Activated naive CD4-positive, alpha-beta T cell treated with anti-CD3 and anti-CD28 coated beads, Interleukin-2, amount 50 U/mL, for 16 hours (primary cell): ENCODE results near the gene RFNG.

Source experiments
- DNase-seq: peaks from one replicate; pipeline ENCODE4 v3.0.0-alpha.2; 2020

RFNG gene

DNA sequence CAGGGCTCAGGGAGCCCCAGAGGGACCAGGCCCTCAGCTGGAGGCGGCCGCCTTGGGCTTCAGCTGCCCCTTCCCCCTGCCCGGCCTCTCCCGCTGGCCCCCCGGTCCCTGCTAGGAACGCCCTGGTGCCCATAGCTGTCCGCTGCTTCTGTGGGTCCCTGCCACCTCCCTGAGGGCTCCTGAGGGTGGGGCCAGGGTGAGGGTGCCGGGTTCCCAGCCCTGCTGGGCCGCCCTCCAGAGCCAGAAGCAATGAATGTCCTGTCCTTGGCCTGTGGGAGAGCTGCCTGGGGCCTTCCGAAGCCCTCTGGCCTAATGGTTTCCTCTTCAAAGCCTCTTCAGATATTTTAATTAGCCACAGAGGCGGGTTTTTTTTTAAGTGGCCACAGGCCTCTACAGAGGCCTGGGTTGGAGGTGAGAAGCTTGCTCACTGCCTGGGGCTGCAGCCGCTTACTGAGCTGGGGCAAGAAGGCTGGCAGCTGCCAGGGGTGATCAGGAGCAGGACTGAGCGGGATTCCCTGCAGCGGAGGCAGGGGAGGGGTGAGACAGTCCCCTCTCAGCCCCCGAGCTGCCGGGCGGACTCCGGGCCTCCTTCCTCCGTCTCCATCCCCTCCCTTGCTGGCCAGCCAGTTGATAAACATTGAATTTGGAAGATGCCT, 38.8 kb downstream of the RFNG start:
- DNase-seq: no peak

DNA sequence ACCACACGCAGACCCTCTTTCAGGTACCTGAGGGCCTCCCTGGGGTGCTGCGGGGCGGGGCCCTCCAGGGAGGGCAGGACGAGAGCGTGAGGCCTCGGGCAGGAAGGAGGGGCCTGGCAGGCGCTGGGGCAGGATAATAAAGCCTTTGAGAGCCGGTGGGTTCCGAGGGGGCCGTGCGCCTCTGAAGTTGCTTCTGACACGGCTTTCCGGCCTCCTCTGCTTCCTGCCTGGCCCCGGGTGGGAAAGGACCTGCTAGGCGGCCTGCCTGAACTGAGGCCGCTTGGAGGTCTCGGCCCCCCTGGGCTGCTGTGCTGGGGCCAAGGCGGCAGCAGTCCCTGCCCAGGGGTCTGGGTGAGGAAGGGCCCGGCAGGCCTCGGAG, 39.4 kb downstream of the RFNG start:
- no peak for DNase-seq

DNA sequence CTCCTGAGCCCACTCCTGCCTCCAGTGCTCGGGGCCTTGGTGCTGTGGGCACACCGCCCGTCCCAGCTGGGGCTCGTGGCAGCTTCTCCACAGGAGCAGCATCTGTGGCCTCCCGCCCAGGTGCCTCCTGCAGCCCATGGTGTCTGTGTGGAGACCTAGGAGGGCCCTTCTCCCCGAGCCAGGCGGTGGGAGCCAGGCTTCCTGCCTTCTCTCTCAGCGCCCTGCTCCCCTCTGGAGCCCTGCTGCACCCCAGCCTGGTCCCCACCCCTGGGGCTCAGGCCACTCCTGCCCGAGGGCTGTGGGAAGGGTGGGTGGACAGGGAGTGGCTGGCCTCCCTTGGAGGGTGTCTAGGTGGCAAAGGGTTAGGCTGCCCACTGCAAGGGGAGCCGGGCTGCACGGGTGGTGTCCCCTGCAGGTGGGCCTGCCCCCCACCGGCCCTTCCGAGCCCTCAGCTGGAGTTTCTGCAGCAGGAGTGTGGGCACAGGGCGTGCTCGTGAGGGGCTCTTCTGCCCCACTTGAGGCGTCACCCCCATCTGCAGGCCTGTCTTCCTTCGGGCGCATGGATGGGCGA, 39.9 kb downstream of the RFNG start:
- no peak for DNase-seq

DNA sequence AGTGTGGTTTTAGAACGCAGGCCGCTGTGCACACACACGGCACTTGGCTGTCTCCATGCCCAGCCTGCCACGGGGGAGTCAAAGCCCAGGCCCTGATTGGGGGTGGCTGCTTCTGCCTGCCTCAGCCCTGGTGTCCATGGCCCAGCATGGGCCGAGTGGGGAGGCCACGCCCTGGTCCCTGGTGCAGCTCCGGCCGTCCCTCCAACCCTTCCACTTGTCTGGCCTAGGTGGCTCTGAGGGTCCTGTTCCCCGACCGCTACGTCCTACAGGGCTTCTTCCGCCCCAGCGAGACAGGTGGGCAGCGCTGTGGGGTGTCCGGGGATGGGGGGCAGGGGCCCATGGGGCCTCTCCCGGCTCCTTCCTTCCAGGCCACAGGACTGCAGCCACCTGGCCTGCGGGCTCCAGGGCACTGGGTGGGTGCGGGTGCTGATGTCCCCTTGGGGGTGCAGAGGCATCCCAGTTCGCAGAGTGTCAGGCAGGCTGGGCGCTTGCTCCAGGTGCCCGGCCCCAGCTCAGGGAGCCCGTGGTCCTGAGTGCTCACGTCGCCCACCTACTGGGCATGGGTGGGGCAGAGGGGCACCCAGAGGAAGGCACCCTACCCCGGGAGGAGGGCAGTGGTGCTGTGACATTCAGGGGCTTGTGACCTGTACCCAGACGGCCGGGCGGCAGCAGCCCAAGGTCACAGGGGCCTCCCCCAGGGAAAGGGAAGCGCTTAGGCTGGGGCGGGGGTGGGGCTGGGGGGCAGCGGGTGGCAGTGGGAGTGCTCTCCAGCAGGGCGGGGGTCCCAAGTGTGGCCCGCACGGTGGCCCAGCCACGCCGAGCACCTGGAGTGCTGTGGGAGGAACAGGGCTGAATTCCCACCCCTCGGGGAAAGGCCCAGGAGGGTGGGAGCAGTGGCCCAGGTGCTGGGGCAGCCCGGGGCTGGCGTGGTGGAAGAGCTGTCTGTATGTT, 40.8 kb downstream of the RFNG start:
- DNase-seq: no peak

DNA sequence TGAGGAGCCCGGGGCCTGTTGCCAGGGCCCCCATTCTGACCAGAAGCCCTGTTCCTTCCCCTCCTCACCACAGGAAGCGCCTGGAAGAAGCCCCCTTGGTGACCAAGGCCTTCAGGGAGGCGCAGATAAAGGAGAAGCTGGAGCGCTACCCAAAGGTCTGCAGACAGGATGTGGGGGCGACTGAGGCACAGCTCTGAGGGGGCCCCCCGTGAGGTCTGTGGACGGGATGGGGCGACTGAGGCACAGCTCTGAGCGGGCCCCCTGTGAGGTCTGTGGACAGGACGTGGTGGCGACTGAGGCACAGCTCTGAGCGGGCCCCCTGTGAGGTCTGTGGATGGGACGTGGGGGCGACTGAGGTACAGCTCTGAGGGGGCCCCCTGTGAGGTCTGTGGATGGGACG, 42.2 kb downstream of the RFNG start:
- DNase-seq: no peak

DNA sequence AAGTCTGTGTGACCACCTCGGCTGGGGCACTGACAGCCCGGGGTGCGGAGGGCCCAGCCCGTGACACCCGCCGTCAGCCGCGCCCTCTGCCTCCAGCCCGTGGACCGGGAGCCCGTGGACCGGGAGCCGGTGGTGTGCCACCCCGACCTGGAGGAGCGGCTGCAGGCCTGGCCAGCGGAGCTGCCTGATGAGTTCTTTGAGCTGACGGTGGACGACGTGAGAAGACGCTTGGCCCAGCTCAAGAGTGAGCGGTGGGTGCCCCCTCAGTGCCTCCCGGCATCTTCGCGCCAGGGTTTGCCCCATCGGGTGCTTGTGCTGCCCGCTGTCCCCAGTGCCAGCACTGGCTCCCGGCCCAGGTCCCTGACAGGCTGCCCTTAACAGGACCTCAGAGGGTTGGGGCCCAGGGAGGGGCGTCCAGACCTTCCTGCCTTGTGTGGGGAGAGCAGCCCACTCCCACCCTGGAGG, 42.6 kb downstream of the RFNG start:
- DNase-seq: no peak

DNA sequence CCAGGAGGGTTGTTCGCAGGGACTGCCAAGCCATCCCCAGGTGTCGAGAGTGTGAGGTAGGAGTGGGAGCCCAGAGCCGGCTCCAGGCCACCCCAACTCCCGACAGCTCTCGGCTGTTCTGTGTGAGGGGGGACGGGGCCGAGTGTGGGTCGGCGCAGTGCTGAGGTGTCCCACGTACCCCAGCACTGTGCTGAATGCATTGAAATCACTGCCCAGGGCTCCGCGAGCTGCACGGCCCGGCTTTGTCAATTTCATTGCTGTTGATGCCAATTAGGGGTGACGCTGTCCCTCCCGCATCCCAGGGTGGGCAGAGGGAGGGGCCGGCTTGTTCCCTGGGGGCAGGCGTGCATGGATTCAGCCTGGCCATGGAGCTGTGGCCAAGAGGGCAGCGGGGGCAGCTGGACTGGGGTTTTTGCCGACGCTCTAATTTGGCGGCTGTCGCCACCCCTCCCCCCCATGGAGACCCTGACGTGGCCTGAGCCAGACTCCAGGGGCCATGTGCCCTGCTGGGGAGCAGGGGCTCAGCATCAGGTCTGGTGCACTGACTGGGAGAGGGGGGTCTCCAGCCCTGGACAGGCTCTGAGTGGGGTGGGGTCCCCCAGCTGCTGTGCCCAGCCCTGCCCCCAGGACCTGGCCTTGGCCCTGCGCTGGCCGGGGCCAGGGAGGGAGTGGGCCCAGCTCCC, 43.2 kb downstream of the RFNG start:
- no peak for DNase-seq

DNA sequence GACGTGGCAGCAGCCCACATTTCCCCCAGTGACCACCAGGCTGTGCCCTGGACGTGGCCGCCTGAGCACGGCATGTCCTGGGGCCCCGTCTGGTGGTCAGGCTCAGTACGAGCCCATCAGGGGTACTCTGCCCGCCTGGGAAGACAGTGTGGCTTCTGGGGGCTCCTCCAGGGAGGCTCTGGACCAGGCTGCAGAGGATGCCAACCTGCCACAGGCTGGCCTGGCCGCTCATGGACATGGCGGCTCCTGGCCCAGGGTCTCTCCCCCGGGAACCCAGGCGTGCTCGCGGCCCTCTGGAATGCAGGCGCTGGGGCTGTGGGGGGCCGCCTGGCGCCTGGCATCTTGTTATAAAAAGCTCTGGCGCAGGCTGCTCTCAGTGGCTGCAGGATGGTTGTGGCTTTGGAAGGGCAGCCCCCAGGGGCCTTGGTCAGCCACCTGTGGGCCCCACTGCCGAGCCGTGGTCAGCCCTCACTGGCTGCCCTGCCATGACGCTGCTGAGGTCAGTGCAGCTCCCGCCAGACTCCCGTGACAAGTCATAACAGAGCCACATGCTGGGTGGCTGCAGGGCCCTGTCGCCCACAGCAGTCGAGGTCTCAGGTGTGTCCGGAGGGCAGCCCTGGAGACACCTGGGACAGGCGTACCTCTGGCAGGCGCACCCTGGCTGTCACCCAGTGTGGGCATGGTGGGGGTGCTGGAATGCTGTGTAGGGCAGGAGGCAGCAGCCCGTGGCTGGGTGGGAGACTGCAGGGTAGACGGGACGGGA, 43.9 kb downstream of the RFNG start:
- DNase-seq: no peak

DNA sequence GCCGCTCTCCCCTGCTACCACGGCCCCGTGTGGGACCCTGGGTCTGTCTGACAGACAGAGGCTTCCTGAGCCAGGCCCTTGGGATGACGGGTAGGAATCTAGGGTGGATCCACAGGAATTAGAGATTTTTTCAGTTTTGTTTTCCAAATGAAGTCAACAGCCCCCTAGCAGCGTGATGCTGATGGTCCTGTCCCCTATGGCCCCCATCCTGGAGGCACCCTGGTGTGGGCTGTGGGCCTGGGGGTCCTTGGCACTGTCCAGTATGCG, 44.5 kb downstream of the RFNG start:
- DNase-seq: no peak

DNA sequence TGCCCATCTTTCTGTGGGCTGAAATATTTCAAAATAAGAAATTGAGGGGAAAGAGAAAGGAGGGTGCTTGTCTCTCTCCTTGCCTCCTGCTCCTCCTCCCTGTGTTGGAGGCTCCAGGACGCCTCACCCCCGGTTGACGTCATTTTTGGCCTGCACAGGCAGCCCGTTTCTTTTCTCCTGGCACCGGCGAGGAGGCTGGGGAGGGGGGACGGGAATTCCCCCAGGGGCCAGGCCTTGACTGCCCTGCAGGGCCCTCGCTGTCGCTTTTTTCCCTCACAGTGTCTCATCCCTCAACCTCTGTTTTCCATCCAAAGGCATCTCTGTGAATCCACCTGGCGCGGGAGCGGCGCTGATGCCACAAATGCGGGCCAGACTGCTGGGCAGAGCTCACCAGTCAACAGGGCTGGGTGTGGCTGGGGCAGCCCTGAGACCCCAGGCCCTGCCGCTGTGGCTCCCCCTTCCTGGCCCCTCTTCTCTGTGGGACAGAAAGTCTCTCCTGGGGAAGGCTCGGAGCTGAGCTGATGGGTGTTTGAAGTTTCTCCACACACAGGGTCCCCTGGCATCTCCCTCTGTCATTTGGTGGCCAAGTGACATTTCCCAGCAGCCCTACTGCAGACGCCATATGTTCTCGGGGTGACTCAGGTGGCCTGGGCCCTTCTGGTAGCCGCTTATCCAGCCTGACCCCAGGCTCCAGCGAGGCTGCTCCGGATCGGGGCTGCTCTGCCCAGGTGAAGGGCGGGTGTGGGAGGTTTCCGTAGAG, 45.0 kb downstream of the RFNG start:
- no peak for DNase-seq

DNA sequence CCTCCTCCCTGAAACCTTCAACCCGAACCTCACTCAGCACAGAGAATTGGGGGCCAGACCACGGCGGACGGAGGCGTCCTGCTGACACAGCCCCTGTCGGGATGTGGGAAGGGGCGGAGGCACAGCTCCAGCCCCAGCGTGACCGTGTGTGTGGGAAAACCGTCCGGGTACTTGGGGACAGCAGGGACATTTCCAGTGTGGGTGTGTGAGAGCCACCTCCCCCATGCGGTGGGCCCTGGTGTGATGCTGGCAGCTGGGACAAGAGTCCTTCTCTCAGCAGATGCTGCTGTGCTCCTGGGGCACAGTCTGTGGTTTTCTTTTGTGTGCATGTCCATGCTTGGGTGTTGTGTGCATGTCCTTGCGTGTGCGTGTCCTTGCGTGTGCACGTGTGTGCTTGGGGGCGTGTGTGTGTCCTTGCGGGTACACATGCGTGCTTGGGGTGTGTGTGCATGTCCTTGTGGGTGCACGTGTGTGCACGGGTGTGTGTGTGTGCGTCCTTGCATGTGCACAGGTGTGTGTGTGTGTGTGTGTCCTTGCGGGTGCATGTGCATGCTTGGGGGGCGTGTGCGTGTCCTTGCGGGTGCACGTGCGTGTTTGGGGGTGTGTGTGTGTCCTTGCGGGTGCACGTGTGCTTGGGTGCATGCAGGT, 45.8 kb downstream of the RFNG start:
- DNase-seq: no peak

DNA sequence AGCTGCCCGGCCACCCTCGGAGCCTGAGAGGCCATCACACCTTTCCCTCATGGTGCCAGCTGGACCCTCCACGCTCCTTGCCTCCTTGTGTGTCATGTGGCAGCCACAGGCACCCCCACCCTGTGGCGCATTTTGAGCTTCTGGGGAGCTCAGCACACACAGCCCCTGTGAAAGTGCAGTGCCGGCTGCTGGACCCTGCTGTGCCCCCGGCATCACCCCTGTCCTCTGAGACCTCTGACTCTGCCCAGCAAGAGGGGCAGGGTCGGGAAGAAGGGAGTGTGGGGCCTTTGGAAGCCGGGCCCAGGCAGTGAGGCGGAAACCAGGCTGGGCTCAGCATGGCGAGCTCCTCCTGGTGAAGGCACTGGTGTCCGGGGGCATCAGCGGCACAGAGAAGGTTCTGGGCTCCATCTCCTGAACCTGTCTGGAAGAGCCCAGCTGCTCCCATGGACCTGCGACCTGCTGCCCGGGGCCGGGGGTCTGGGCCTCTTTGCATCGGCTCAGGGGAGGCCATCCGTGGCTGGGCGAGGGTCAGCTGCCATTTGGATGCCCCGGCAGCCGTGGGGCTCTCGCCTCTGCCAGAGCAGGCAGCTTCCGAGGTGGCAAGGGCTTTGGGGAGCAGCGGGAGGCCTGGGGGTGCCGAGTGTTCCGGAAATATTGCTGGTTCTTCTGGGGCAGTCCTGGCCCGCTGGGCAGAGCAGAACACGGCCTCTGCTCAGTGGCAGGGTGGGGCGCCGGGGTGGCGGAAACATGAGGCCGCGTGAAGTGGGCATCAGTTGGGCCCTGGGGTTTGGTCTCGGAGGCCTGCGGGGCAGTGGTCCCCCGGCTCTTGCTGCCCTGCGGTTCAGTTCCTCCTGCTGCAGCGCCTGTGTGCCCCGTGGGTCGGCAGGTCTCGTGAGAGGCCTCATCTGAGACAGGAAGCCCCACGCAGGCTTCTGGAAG, 46.8 kb downstream of the RFNG start:
- DNase-seq: no peak

DNA sequence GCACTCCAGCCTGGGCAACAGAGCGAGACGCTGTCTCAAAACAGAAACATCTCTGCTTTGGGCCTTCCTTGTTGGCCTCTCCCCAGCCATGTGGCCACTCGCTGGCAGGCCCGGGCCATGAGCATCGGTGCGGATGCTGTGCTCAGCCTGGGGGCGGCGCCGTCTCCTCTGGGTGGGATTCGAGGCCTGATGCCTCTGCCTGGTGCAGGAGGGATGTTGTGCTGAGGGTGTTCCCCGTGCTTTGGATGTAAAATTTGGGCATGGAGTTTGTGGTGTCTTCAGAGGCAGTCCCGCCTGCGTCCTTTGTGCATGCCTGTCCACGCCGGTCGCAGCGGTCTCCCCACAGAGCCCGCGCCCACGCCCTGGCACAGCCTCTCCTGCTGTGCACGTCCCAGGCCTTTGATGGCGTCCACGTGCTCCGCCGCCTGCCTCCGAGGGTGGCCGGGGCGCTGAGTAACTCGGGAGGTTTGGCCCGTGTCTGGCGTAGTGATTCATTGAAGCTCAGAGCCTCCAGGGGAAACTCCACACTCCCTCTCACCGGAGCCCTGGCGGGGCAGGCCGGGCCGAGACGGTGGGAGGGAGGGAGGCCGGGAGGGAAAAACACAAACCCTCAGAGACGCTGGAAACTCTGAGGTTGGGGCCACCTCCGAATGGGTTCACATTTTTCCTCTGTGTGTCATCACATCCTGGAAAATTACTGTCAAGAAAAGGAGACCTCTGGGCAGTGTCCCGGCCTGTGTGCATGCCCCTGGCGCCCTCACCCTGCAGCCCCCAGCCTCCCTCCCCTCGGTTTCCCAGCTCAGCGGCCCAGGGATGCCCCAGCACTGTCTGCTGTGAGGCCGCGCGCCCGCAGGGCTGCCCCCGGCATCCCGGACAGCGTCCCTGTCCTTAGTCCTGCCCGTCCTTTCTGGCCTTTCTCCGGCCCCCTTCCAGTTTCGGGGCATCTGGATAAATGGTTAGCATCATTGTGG, 47.9 kb downstream of the RFNG start:
- no peak for DNase-seq

DNA sequence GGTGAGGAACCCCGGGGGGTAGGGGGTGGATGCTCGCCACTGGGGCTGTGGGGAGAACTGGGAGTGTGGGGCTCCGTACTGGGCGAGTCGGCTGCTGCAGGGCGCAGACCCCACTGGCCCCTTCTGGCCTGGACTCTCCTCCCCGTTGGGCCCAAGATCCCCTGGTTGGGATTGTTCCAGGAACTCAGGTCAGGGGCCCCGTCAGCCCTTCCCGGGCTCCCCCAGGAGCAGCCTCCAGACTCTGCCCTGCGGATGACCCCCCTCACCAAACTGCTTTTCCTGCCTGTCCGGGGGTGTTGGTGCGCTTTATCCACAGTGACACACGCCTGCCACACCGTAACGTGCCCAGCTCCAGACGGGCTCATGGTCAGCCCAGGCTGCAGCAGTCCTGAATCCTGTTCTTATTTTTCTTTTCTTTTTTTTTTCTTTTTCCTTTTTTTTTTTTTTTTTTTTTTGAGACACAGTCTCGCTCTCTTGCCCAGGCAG, 50.0 kb downstream of the RFNG start:
- DNase-seq: no peak

DNA sequence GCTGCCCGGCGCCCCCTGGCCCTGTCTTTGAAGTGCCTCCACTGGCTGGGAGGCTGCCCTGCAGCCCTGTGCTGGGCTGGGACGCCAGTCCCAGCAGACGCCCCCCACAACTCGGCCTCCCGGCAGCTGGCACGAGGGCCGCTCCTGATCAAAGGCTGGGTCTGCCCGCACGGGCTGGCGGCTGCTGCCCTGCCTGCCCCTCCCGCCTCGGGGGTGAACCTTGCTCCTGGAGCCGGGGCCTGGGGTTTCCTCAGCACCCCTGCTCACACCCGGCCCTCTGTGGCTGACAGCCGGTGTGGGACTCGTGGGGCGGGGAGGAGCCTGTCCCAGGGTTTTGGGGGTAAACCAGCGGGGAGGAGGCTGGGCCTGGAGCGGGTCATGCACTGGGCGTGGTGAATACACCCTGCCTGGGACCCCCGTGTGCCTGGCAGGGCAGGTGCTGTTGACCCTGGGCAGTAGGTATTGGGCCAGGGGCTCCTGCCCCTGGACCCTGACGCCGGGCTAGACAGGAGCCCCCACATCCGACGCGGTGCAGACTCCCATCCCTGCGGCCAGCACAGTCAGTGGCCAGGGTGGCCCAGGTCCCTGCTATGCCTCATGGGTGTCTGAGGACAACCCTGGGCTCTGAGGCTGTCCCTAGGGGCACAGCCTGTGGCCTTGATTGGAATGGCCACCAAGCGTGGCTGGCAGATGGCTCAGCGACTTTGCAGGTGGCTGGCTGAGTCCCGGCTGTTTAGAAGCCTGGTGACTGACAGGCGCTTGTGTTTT, 50.6 kb downstream of the RFNG start:
- no peak for DNase-seq

DNA sequence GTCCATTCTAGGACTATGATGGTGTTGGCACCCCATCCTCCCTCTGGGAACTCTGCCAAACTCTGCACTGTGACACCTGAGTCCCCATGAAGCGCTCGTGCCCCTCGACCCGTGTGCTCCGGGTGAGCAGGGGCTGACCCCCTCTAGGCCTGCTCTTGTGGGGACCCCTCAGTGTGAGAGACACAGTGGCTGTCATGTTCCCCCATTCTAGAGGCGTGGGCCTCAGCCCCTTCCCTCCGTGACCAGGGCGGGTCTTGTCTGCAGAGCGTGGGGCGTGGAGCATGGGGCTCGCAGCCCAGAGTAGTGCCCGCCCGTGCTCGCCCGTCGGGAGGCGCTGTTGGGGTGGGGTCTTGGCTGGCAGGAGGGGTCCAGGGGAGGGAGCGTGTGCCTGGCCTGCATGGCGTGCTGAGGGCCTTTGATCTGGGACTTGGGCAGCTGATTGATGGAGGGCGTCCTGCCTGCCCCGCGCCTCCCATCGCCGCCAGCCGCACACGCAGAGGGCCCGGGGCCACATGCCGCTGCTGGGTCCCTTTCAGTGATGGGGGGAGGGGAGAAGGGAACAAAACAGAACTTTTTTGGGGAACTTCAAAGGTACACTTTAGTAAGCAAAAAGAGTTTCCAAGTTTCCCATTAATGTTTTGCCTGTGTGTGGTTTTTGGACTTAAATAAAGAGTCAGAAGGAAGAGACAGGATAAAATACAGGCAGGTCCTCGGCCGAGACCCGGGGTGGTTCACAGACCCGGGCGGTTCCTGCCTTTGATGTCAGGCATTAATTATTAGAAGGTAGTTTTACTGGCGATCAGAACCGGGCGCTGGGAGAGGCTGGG, 51.4 kb downstream of the RFNG start:
- DNase-seq: no peak

DNA sequence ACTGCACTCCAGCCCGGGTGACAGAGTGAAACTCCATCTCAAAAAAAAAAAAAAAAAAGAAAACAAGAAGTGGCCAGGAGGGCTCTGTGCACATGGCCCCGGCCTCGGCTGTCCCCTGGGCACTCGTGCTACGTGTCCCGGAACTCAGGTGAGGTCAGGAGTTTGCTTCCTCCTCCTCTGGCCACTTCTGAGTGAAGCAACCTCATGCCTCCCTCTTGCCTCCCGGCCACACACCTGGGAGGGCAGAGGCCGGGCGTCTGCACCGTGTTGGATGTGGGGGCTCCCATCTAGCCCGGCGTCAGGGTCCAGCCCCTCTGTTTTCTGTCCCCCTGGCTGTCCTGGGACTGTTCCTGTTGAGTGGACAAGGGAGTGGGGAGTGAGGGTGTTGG, 52.0 kb downstream of the RFNG start:
- no peak for DNase-seq
